PC-9 (cell line): ENCODE data around the gene PRSS57. TPM values are rescaled to one million over a fixed set of nuclear protein-coding genes. Genes with fewer than 3 reads are reported as not detected.

ENCODE experiments used
- BruUV-seq: library from RNA; stranded (reverse); fragments of 400-500 nt; replicated peaks from 2 replicates; lab custom pipeline; 2021; lab: Mats Ljungman, UMichigan
- CTCF ChIA-PET: fragments of 300-600 bp; sonication (Branson Sonifier 250); formaldehyde crosslinking; loops from one replicate; lab custom pipeline; 2022; ENCODE audit warnings: antibody characterized with exemption; lab: Charles Lee
- POLR2A ChIA-PET: fragments of 300-600 bp; sonication (Branson Sonifier 250); formaldehyde crosslinking; loops from one replicate; lab custom pipeline; 2022; ENCODE audit warnings: antibody characterized with exemption; ENCODE audit not compliant: unreplicated experiment; lab: Charles Lee
- DNase-seq, 2 experiments: peaks; one replicate each; pipeline versions ENCODE4 v3.0.0 to v3.0.0-alpha.2; 2015 to 2022; ENCODE audit warnings: mixed read lengths in 1 of 2
- H2AFZ ChIP-seq: fragments of 200-600 bp; sonication (generic); 2 replicates; pipeline ENCODE4 v1.8.1; 2017; ENCODE audit warnings: antibody characterized with exemption
- H3F3A ChIP-seq: fragments of 200-600 bp; sonication (generic); 2 replicates; pipeline ENCODE4 v1.8.1; 2017; ENCODE audit warnings: antibody characterized with exemption, mild to moderate bottlenecking, low read depth; ENCODE audit not compliant: insufficient read depth
- H3K27ac ChIP-seq: fragments of 200-600 bp; sonication (generic); 2 replicates; pipeline ENCODE4 v1.6.1; 2016; ENCODE audit warnings: mixed run types
- H3K27me3 ChIP-seq: fragments of 200-600 bp; sonication (generic); 2 replicates; pipeline ENCODE4 v1.6.1; 2016; ENCODE audit warnings: low read depth, mixed run types; ENCODE audit not compliant: insufficient read depth
- H3K36me3 ChIP-seq: fragments of 200-600 bp; sonication (generic); 2 replicates; pipeline ENCODE4 v1.6.1; 2016; ENCODE audit warnings: low read depth, mixed run types
- H3K4me1 ChIP-seq: fragments of 200-600 bp; sonication (generic); replicated peaks from 2 replicates; pipeline ENCODE4 v1.6.1; 2016; ENCODE audit warnings: mixed run types; ENCODE audit not compliant: insufficient read depth
- H3K4me2 ChIP-seq: fragments of 200-600 bp; sonication (generic); 2 replicates; pipeline ENCODE4 v1.6.1; 2017; ENCODE audit warnings: mixed run types
- H3K4me3 ChIP-seq: fragments of 200-600 bp; sonication (generic); 2 replicates; pipeline ENCODE4 v1.6.1; 2016; ENCODE audit warnings: mixed run types
- H3K79me2 ChIP-seq: fragments of 200-600 bp; sonication (generic); 2 replicates; pipeline ENCODE4 v1.6.1; 2017; ENCODE audit warnings: low read depth, mixed run types
- H3K9me2 ChIP-seq: fragments of 200-600 bp; sonication (generic); 2 replicates; pipeline ENCODE4 v1.8.1; 2017; ENCODE audit warnings: mild to moderate bottlenecking; ENCODE audit not compliant: insufficient read depth
- H3K9me3 ChIP-seq: fragments of 200-600 bp; sonication (generic); 2 replicates; pipeline ENCODE4 v1.8.1; 2016; ENCODE audit warnings: low read depth; ENCODE audit not compliant: insufficient read depth
- H4K20me1 ChIP-seq: fragments of 200-600 bp; sonication (generic); 2 replicates; pipeline ENCODE4 v1.8.1; 2017; ENCODE audit not compliant: insufficient read depth
- CTCF ChIP-seq: fragments of 200-600 bp; sonication (generic); conservative IDR thresholded peaks from 2 replicates; pipeline ENCODE4 v1.6.1; 2017; ENCODE audit warnings: mixed run types, antibody characterized with exemption, mild to moderate bottlenecking, moderate library complexity
- EZH2 ChIP-seq: fragments of 200-600 bp; sonication (generic); IDR thresholded peaks from 2 replicates; pipeline ENCODE4 v1.8.0; 2017; ENCODE audit warnings: antibody characterized with exemption, low read depth
- intact Hi-C: fragments of 100-400 bp; cut with micrococcal nuclease; formaldehyde crosslinking; loops from one replicate; pipeline ENCODE4 v1.10.0; 2022; ENCODE audit not compliant: unreplicated experiment
- total RNA-seq: library from RNA; stranded (reverse); gene quantifications from 2 replicates; pipeline ENCODE4 v1.2.3, GENCODE V29; 2021

PRSS57 gene
- total RNA-seq, 1 experiment from 2014 or later, result not detected

DNA sequence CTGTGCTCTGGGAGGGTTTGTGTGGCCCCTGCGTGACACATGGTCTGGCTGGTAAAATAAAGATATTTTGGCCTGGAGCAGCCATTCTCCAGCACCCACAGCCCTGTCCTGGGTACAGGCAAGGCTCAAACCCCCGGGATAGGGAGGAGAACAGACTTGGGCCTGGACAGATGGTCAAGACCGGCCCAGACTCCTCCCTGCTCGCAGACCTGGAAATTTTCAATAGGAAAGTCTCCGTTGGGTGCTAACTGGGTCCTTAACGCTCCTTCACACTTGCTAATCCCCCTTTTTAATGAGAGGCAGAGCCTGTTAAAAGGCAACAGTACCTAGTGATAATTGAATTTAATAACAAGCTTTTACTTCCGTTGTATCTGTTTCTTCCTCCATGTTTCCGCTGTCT is 16.0 kb upstream of the PRSS57 start:
- Histone ChIP-seq H3K4me2 (no peak overlapping the region), H3K27ac (no peak overlapping the region), H3K36me3 (no peaks in the 10 kb centered on the region), H3K4me3 (no peak overlapping the region), H3K27me3 (peaks cover 12% of the 10 kb centered on the region; the same call in 1 of the 2 replicates), H2AFZ (no peak overlapping the region), H3K9me3 (no peaks in the 10 kb centered on the region), H3K4me1 (no peaks in the 10 kb centered on the region), H3K79me2 (no peaks in the 10 kb centered on the region), H3F3A (peaks cover 23% of the 10 kb centered on the region), H4K20me1 (no peaks in the 10 kb centered on the region), H3K9me2 (no peaks in the 10 kb centered on the region)
- TF ChIP-seq EZH2, result no peak
- TF ChIP-seq CTCF, result no peak
- intact Hi-C loops, result no loop called here
- CTCF ChIA-PET, result no interaction called here
- POLR2A ChIA-PET, result interaction anchor here (0.8 kb wide), 1 partner anchor 79 kb away, joined by 6 read pairs; no protein-coding TSS in a partner anchor
- DNase-seq, result no peak
- no TSS peak for BruUV-seq

DNA sequence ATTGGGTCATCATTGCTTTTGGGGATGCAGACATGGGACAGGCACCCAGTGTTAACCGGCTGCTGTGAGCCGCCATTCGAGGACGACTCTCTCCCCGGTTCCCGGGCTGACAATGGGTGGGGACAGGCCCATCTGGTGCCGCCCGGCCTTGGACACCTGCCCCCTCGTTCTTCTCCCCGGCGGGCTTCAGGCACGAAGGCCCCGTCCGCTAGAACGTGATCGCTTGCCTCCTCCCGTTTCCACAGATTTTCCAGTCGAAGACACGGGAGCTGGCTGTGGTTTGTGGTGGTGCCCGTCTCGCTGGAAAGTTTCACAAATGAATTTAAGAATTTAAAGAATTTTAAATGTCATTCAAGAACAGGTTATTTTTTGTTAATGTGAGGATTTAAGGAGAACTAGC is 15.5 kb upstream of the PRSS57 start:
- Histone ChIP-seq H3K36me3 (no peaks in the 10 kb centered on the region), H3K9me3 (no peaks in the 10 kb centered on the region), H2AFZ (no peak overlapping the region), H4K20me1 (no peaks in the 10 kb centered on the region), H3K4me1 (no peaks in the 10 kb centered on the region), H3K27ac (no peak overlapping the region), H3K4me2 (no peak overlapping the region), H3K79me2 (no peaks in the 10 kb centered on the region), H3K27me3 (peaks cover 12% of the 10 kb centered on the region; the same call in 1 of the 2 replicates), H3K9me2 (no peaks in the 10 kb centered on the region), H3F3A (peaks cover 23% of the 10 kb centered on the region), H3K4me3 (no peak overlapping the region)
- BruUV-seq, result no TSS peak
- CTCF ChIA-PET, result no interaction called here
- POLR2A ChIA-PET, result interaction anchor here (0.8 kb wide), 1 partner anchor 79 kb away, joined by 6 read pairs; no protein-coding TSS in a partner anchor
- TF ChIP-seq CTCF (no peak), EZH2 (no peak)
- DNase-seq, result no peak
- intact Hi-C loops, result no loop called here

DNA sequence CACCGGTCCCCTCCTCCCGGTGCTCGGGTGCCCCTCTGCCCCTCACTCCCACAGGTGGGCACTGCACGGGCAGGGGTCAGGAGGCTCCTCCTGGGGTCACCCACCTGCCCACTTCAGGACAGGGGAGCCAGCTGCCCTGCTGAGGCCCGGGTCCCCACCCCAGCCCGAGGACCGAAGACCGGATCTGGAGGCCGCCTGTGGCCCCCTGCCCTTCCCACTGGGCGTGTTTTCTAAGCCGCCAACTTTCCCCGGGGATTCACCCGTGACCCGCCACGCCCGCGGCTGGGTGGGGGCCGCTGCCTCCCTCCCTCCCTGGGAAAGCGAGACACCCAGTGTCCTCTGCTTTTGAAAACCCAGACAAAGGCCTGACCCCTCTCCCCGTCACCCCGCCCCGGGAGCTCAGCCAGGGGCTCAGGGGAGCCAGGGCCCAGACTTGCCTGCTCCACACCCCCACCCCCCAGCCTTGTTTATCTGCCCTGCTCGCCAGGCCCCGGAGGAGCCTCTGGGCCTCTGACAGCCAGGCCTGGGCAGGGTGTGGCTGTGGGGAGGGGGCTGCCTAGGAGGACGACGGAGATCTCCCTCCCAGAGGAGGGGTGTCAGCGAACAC is 14.8 kb upstream of the PRSS57 start:
- H3K9me2 ChIP-seq, result no peaks in the 10 kb centered on the region
- H3K27ac ChIP-seq, result no peak overlapping the region
- H3K4me3 ChIP-seq, result no peak overlapping the region
- no peaks in the 10 kb centered on the region for H3K36me3 ChIP-seq
- no peaks in the 10 kb centered on the region for H4K20me1 ChIP-seq
- ChIA-PET POLR2A (no interaction called here), CTCF (no interaction called here)
- no peak overlapping the region for H3K4me2 ChIP-seq
- no peaks in the 10 kb centered on the region for H3K9me3 ChIP-seq
- no peak for DNase-seq
- TF ChIP-seq CTCF (no peak), EZH2 (no peak)
- H3K27me3 ChIP-seq, result peaks cover 8% of the 10 kb centered on the region; the same call in 1 of the 2 replicates
- intact Hi-C loops, result no loop called here
- H3K4me1 ChIP-seq, result no peaks in the 10 kb centered on the region
- BruUV-seq, result no TSS peak
- peaks cover 23% of the 10 kb centered on the region for H3F3A ChIP-seq
- H3K79me2 ChIP-seq, result no peaks in the 10 kb centered on the region
- H2AFZ ChIP-seq, result no peak overlapping the region
